Activated CD8-positive, alpha-beta T cell treated with anti-CD3 and anti-CD28 coated beads for 36 hours (primary cell): ENCODE data around the gene CADM4. TPM values are rescaled to one million over a fixed set of nuclear protein-coding genes. Genes with fewer than 3 reads are reported as not detected.

ENCODE experiments used
- ATAC-seq: fragments of 200-7000 bp; cut with Tn5 transposase; one replicate; pipeline ENCODE4 v1.10.0; 2021; ENCODE audit warnings: mild to moderate bottlenecking, moderate library complexity
- CTCF ChIA-PET: fragments of 350-600 bp; sonication (Branson Sonifier 250); formaldehyde crosslinking; loops from one replicate; lab custom pipeline; 2021; ENCODE audit warnings: antibody characterized with exemption; lab: Charles Lee
- POLR2A ChIA-PET: fragments of 350-600 bp; sonication (Branson Sonifier 250); formaldehyde crosslinking; loops from one replicate; lab custom pipeline; 2021; ENCODE audit warnings: antibody characterized with exemption; lab: Charles Lee
- DNase-seq: peaks from one replicate; pipeline ENCODE4 v3.0.0-alpha.2; 2020
- H3K27ac Mint-ChIP-seq: one replicate; pipeline ENCODE4 v1.8.0; 2021; ENCODE audit warnings: mild to moderate bottlenecking, mixed read lengths
- H3K27me3 Mint-ChIP-seq: one replicate; pipeline ENCODE4 v1.8.0; 2021; ENCODE audit warnings: mixed read lengths
- H3K36me3 Mint-ChIP-seq: one replicate; pipeline ENCODE4 v1.8.0; 2021; ENCODE audit warnings: low read depth, mixed read lengths
- H3K4me1 Mint-ChIP-seq: one replicate; pipeline ENCODE4 v1.8.0; 2021; ENCODE audit warnings: low read depth, mixed read lengths
- H3K4me3 Mint-ChIP-seq: one replicate; pipeline ENCODE4 v1.8.0; 2021; ENCODE audit warnings: mild to moderate bottlenecking, moderate library complexity, mixed read lengths
- H3K9me3 Mint-ChIP-seq: one replicate; pipeline ENCODE4 v1.8.0; 2021; ENCODE audit warnings: mixed read lengths
- intact Hi-C: fragments of 100-400 bp; cut with micrococcal nuclease; formaldehyde crosslinking; loops from one replicate; pipeline ENCODE4 v1.10.0; 2022
- total RNA-seq, 2 experiments: library from RNA; stranded (reverse); gene quantifications; one replicate each; pipeline ENCODE4 v1.2.3, GENCODE V29; 2021
- TF ChIP-seq, protein P1 (sequence below): fragments of 200-600 bp; IDR thresholded peaks from one replicate; pipeline ENCODE4 v1.8.0; 2022; ENCODE audit warnings: antibody characterized with exemption, mild to moderate bottlenecking

CADM4 gene
- total RNA-seq, 2 experiments from 2014 or later, result 0.22 to 0.38 TPM

DNA sequence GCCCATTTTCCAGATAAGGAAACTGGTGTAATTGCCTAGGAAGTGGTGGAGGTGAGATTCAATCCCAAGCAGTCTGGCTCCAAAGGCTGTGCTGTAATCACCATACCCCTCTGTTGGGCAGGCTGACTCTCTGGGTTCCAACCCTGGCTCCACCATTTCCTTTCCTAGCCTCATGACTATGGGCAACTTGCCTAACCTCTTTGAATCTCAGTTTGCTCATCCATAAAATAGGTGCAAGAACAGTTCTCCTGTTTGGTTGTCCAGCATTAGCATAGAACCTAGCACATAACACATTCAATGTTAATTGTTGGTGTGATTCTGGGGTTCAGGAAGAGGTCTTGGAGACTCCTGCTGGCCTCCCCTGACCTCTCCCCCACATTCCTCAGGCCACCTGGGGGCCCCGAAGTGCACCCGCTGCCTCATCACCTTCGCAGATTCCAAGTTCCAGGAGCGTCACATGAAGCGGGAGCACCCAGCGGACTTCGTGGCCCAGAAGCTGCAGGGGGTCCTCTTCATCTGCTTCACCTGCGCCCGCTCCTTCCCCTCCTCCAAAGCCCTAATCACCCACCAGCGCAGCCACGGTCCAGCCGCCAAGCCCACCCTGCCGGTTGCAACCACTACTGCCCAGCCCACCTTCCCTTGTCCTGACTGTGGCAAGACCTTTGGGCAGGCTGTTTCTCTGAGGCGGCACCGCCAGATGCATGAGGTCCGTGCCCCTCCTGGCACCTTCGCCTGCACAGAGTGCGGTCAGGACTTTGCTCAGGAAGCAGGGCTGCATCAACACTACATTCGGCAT is 41.0 kb downstream of the CADM4 start:
- Mint-ChIP-seq H3K4me3 (peak overlapping the region; percentile 86), H3K4me1 (peaks cover 22% of the 10 kb centered on the region), H3K27me3 (no peaks in the 10 kb centered on the region), H3K36me3 (peaks cover 16% of the 10 kb centered on the region), H3K27ac (peak overlapping the region; percentile 98), H3K9me3 (no peaks in the 10 kb centered on the region)
- no peak for ATAC-seq
- DNase-seq, result no peak
- CTCF ChIA-PET, result interaction anchor here (1.1 to 12.2 kb wide), 6 partner anchors 28 to 152 kb away, joined by 3 to 188 read pairs (median 8); no protein-coding TSS in a partner anchor
- TF ChIP-seq, protein P1, sequence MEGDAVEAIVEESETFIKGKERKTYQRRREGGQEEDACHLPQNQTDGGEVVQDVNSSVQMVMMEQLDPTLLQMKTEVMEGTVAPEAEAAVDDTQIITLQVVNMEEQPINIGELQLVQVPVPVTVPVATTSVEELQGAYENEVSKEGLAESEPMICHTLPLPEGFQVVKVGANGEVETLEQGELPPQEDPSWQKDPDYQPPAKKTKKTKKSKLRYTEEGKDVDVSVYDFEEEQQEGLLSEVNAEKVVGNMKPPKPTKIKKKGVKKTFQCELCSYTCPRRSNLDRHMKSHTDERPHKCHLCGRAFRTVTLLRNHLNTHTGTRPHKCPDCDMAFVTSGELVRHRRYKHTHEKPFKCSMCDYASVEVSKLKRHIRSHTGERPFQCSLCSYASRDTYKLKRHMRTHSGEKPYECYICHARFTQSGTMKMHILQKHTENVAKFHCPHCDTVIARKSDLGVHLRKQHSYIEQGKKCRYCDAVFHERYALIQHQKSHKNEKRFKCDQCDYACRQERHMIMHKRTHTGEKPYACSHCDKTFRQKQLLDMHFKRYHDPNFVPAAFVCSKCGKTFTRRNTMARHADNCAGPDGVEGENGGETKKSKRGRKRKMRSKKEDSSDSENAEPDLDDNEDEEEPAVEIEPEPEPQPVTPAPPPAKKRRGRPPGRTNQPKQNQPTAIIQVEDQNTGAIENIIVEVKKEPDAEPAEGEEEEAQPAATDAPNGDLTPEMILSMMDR, result no peak
- intact Hi-C loops, result loop anchor here (5.0 to 10.0 kb wide), 3 partner anchors 36 to 151 kb away; partner anchors contain the start of gene ZNF575
- POLR2A ChIA-PET, result interaction anchor here (0.9 to 2.7 kb wide), 3 partner anchors 14 to 18 kb away, joined by 3 to 10 read pairs (median 4); partner anchors contain the start of gene SRRM5

DNA sequence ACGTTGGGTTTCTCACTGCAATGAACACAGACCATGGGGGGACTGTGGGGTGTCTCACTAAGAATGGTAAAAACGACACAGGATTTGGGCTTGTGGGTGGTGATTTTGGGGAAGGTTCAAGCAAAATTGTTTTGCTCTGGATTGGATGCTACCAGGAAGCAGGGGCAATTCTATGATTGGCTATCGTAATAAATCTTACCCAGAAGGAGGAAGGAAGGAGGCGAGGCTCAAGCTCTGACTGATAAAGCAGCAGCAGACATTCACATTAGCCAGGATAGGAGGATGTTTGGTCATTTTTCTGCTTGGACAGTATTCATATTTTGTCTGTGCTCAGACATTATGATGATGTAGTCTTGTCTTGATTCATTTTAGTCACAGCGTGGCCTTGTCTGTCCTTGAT is 41.8 kb downstream of the CADM4 start:
- POLR2A ChIA-PET, result interaction anchor here (1.4 to 2.7 kb wide), 2 partner anchors 17 to 22 kb away, joined by 4 to 10 read pairs; partner anchors contain the start of gene ZNF428
- no peaks in the 10 kb centered on the region for H3K27me3 Mint-ChIP-seq
- TF ChIP-seq, protein P1, result no peak

DNA sequence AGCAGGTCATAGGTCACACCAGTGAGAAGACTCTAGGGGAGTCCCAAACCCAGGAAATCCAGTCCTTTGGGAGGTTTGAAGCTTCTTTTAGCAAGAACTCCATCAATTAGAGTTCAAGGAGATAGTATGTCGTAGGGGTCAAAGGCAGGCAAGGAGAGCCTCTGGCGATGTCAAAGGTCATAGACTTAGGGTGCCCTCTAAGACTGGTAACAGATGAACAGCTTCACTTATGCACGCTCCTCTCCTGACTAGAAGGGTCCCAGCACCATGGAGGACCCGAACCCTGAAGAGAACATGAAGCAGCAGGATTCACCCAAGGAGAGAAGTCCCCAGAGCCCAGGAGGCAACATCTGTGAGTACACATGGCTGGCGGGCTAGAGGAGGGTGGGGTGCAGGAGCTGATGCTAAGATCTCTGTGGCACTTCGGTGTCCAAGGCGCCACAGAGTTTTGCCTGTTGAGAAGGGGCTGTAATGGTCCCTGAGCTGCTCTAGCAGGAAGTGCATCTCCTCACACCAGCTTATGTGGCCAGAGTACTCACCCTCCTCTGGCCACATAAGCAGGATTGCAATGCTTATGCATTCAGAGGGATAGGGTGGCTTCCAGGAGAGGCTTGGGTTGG is 42.7 kb downstream of the CADM4 start:
- no peak for ATAC-seq
- CTCF ChIA-PET, result interaction anchor here (1.0 to 12.2 kb wide), 9 partner anchors 10 to 150 kb away, joined by 3 to 188 read pairs (median 13); partner anchors contain the start of genes PINLYP, XRCC1 and ZNF575
- TF ChIP-seq, protein P1, result no peak
- Mint-ChIP-seq H3K36me3 (peaks cover 21% of the 10 kb centered on the region), H3K27ac (peak overlapping the region; percentile 98), H3K9me3 (no peaks in the 10 kb centered on the region), H3K4me3 (peak overlapping the region; percentile 86), H3K27me3 (no peaks in the 10 kb centered on the region), H3K4me1 (peaks cover 26% of the 10 kb centered on the region)
- DNase-seq, result peak; percentile 20
- intact Hi-C loops, result loop anchor here (5.0 to 10.0 kb wide), 3 partner anchors 35 to 150 kb away; partner anchors contain the start of gene ZNF575
- POLR2A ChIA-PET, result interaction anchor here (0.6 to 4.2 kb wide), 12 partner anchors 10 to 133 kb away, joined by 3 to 24 read pairs (median 4); partner anchors contain the start of genes XRCC1, ZNF428 and ZNF575

More for the DNA sequence above, 41.8 kb downstream of the CADM4 start:
- Mint-ChIP-seq H3K4me1 (peaks cover 26% of the 10 kb centered on the region), H3K9me3 (no peaks in the 10 kb centered on the region), H3K4me3 (peak overlapping the region; percentile 86), H3K27ac (peak overlapping the region; percentile 98), H3K36me3 (peaks cover 21% of the 10 kb centered on the region)
- intact Hi-C loops, result loop anchor here (5.0 to 10.0 kb wide), 3 partner anchors 36 to 151 kb away; partner anchors contain the start of gene ZNF575
- CTCF ChIA-PET, result interaction anchor here (1.1 to 12.2 kb wide), 6 partner anchors 22 to 151 kb away, joined by 3 to 188 read pairs (median 10); partner anchors contain the start of genes PINLYP and XRCC1
- no peak for ATAC-seq
- DNase-seq, result no peak

DNA sequence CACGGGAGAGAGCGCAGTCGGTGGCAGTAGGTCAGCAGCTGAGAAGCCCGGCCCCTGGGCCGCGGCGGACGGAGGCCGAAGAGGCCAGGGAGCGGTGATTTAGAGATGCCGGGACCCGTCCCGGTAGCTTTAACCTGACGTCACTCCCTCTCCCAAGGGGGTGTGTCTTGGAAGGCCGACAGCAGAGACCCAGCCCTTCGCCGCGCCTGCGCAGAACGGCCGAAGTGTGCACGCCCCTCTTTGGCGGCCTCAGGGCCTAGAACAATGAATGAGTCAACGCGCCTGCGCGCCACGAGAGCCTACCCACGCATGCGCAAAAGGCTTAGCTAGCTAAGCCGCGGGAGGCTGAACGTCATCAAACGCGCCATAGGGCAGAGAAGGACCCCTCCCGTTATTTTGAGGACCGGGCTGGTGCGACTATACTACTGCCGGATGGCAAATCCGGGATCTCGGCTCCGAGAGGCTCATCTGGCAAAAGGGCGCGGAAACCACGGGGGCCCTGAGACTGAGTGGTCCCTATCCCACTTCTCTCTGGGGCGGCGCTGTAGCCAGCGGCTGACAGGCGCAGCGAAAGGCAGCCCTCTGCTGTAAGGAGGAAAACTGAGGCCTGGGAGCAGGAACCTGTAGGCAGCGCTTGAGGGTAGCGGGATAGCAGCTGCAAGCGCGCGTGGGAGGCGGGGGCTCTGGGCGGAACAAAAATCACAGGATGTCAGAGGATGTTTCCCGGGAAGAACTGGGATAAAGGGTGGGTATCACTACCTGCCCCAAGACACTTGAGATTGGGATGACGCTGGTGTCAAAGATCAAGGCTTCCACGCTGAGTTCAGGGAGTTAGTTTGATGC is 43.4 kb downstream of the CADM4 start, which contains the start of the genes IRGQ and ZNF576:
IRGQ (minus strand) TSS at position 136 of the 843 bp plus-strand sequence. CDS start 796 bp downstream, outside the sequence.
ZNF576 (plus strand) TSS at position 597 of the 843 bp plus-strand sequence. CDS start 514 bp downstream, outside the sequence.
- Mint-ChIP-seq H3K4me3 (peak within 1 kb of the TSS; percentile 86), H3K9me3 (no peaks in the 10 kb centered on the region), H3K27ac (peak within 1 kb of the TSS; percentile 98), H3K27me3 (no peaks in the 10 kb centered on the region), H3K36me3 (peaks cover 20% of the 10 kb centered on the region), H3K4me1 (peaks cover 26% of the 10 kb centered on the region)
- ChIA-PET POLR2A (interaction anchor here (0.6 to 4.2 kb wide), 14 partner anchors 10 to 132 kb away, joined by 3 to 24 read pairs (median 4); partner anchors contain the start of genes PINLYP, XRCC1 and ZNF575), CTCF (interaction anchor here (0.9 to 12.2 kb wide), 12 partner anchors 11 to 214 kb away, joined by 3 to 188 read pairs (median 12); partner anchors contain the start of genes PINLYP, XRCC1 and ZNF575)
- ATAC-seq (peak; percentile 84), DNase-seq (peak; percentile 100)
- intact Hi-C loops, result loop anchor here (5.0 to 10.0 kb wide), 3 partner anchors 34 to 149 kb away; partner anchors contain the start of gene ZNF575
- TF ChIP-seq, protein P1, result no peak
